NCI-H460 (cell line): ENCODE results near the gene DNAH2. TPM values are rescaled to one million over a fixed set of nuclear protein-coding genes. Genes with fewer than 3 reads are reported as not detected.
"Not testable (repeated sequence)": the region's sequence is repeated elsewhere in the genome, so short reads cannot be mapped to it uniquely, and the experiment has no call there.

Experiments used
- DNase-seq: peaks from one replicate; pipeline ENCODE4 v3.0.0-alpha.2; 2016; ENCODE audit warnings: low read depth; ENCODE audit errors: extremely low read depth
- total RNA-seq: library from RNA; depleted of rRNA; stranded (reverse); fragments of >200 nt; shearing (Covaris generic); gene quantifications from 2 replicates; pipeline ENCODE4 v1.2.3, GENCODE V29; 2014

The DNAH2 gene
- total RNA-seq, 1 experiment from 2014 or later = not detected

GRCh38 chr17:7769854-7770253 is 52.3 kb downstream of the DNAH2 start:
- no peak for DNase-seq

GRCh38 chr17:7774055-7774521 is 56.5 kb downstream of the DNAH2 start:
- peak; percentile 9 for DNase-seq

GRCh38 chr17:7775051-7775450 is 57.5 kb downstream of the DNAH2 start:
- no peak for DNase-seq

- DNase-seq = no peak
These were observed 59.5 kb downstream of the DNAH2 start for GRCh38 chr17:7777017-7777416.

GRCh38 chr17:7780736-7781135 is 63.2 kb downstream of the DNAH2 start:
- DNase-seq = no peak

GRCh38 chr17:7781429-7781828 is 63.9 kb downstream of the DNAH2 start:
- no peak for DNase-seq

- no peak for DNase-seq
These were observed 64.7 kb downstream of the DNAH2 start for GRCh38 chr17:7782240-7782639.

- no peak for DNase-seq
These were observed 69.3 kb downstream of the DNAH2 start for GRCh38 chr17:7786866-7787265.

- no peak for DNase-seq
These were observed 71.6 kb downstream of the DNAH2 start for GRCh38 chr17:7789131-7789530.

GRCh38 chr17:7790150-7790549 is 72.6 kb downstream of the DNAH2 start:
- DNase-seq = no peak

GRCh38 chr17:7792611-7793010 is 75.1 kb downstream of the DNAH2 start:
- no peak for DNase-seq

- DNase-seq = no peak
These were observed 76.6 kb downstream of the DNAH2 start for GRCh38 chr17:7794075-7794663.

- no peak for DNase-seq
These were observed 80.4 kb downstream of the DNAH2 start for GRCh38 chr17:7797976-7798375.

- no peak for DNase-seq
These were observed 81.3 kb downstream of the DNAH2 start for GRCh38 chr17:7798839-7799238.

GRCh38 chr17:7803981-7804380 is 86.4 kb downstream of the DNAH2 start:
- no peak for DNase-seq

- DNase-seq = no peak
These were observed 89.0 kb downstream of the DNAH2 start for GRCh38 chr17:7806587-7806986.

GRCh38 chr17:7807206-7807605 is 89.7 kb downstream of the DNAH2 start:
- no peak for DNase-seq

GRCh38 chr17:7809086-7809790 is 91.7 kb downstream of the DNAH2 start:
- no peak for DNase-seq

- DNase-seq = not testable (repeated sequence)
These were observed 92.3 kb downstream of the DNAH2 start for GRCh38 chr17:7809791-7810343.

- DNase-seq = no peak
These were observed 93.7 kb downstream of the DNAH2 start for GRCh38 chr17:7811251-7811650.

GRCh38 chr17:7814969-7815368 is 97.4 kb downstream of the DNAH2 start:
- no peak for DNase-seq
